Fibroblast of skin of right quadriceps (primary cell): ENCODE results near the gene MAD1L1.

ENCODE experiments used
- DNase-seq: peaks from one replicate; pipeline ENCODE4 v3.0.0-alpha.2; 2013

MAD1L1 gene

GRCh38 chr7:2199528-2199927, 33.2 kb downstream of the MAD1L1 start:
- DNase-seq: no peak

GRCh38 chr7:2198760-2199159, 34.0 kb downstream of the MAD1L1 start:
- no peak for DNase-seq

- no peak for DNase-seq
These were observed 34.5 kb downstream of the MAD1L1 start for GRCh38 chr7:2198206-2198605.

- no peak for DNase-seq
These were observed 35.1 kb downstream of the MAD1L1 start for GRCh38 chr7:2197436-2198155.

- no peak for DNase-seq
These were observed 36.1 kb downstream of the MAD1L1 start for GRCh38 chr7:2196381-2197378.

- DNase-seq: no peak
These were observed 37.1 kb downstream of the MAD1L1 start for GRCh38 chr7:2195400-2196246.

- no peak for DNase-seq
These were observed 39.0 kb downstream of the MAD1L1 start for GRCh38 chr7:2193575-2194305.

- no peak for DNase-seq
These were observed 39.8 kb downstream of the MAD1L1 start for GRCh38 chr7:2192831-2193534.

- peak; percentile 35 for DNase-seq
These were observed 41.7 kb downstream of the MAD1L1 start for GRCh38 chr7:2191016-2191415.

GRCh38 chr7:2190531-2190930, 42.2 kb downstream of the MAD1L1 start:
- DNase-seq: peak; percentile 88

GRCh38 chr7:2186166-2186565, 46.6 kb downstream of the MAD1L1 start:
- DNase-seq: no peak

GRCh38 chr7:2185715-2186114, 47.0 kb downstream of the MAD1L1 start:
- no peak for DNase-seq

- no peak for DNase-seq
These were observed 50.3 kb downstream of the MAD1L1 start for GRCh38 chr7:2182461-2182860.

GRCh38 chr7:2181077-2181854, 51.5 kb downstream of the MAD1L1 start:
- no peak for DNase-seq

GRCh38 chr7:2180081-2180480, 52.7 kb downstream of the MAD1L1 start:
- no peak for DNase-seq

GRCh38 chr7:2175514-2175913, 57.2 kb downstream of the MAD1L1 start:
- peak; percentile 100 for DNase-seq

- no peak for DNase-seq
These were observed 57.7 kb downstream of the MAD1L1 start for GRCh38 chr7:2175091-2175490.

- DNase-seq: no peak
These were observed 59.4 kb downstream of the MAD1L1 start for GRCh38 chr7:2173189-2173827.

GRCh38 chr7:2172311-2173188, 60.2 kb downstream of the MAD1L1 start:
- peak; percentile 94 for DNase-seq
